ENCODE data around the gene STING1. TPM values are rescaled to one million over a fixed set of nuclear protein-coding genes. Genes with fewer than 3 reads are reported as not detected.
"Not testable (repeated sequence)": the region's sequence is repeated elsewhere in the genome, so short reads cannot be mapped to it uniquely, and the experiment has no call there.

Gene STING1
- total and polyA plus RNA-seq, 2 experiments from 2014 or later = 72.6 to 75.0 TPM

DNA sequence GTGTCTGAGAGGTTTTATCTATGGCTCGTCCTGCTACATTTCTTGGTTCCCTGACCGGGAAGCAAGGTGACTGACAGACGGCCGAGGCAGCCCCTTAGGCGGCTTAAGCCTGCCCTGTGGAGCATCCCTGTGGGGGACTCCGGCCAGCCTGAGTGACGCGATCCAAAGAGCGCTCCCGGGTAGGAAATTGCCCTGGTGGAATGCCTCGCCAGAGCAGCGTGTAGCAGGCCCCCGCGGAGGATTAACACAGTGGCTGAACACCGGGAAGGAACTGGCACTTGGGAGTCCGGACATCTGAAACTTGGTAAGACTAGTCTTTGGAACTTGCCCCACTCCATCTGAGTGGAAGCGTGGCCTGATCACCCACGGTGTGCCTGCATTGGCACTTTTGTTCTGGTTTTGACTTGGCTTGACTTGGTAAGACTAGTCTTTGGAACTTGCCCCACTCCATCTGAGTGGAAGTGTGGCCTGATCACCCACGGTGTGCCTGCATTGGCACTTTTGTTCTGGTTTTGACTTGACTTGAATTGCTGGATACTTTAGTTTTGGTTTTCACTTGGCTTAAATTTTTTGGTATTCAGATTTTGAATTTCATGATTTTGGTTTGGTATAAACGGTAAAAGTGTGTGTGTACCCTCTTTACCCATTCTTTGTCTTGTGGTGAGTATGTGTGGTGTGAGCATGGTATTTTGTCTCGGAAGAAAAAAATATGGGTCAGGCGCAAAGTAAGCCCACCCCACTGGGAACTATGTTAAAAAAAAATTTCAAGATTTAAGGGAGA is 43.9 kb upstream of the STING1 start:
- H3K4me2 ChIP-seq (ENCODE audit: unreplicated experiment); DNase-seq; H3F3A ChIP-seq (ENCODE audit: insufficient read depth); H3K27ac ChIP-seq; H3K9me3 ChIP-seq (ENCODE audit: low read depth); H3K27me3 ChIP-seq (replicated peaks; ENCODE audit: insufficient read depth); H4K20me1 ChIP-seq (ENCODE audit: insufficient read depth); H2AFZ ChIP-seq; H3K9me2 ChIP-seq (ENCODE audit: insufficient read depth); H3K79me2 ChIP-seq (ENCODE audit: insufficient read depth); H3K4me1 ChIP-seq (ENCODE audit: insufficient read depth); in situ Hi-C loops (cut with MboI); H3K36me3 ChIP-seq (ENCODE audit: low read depth); H3K9ac ChIP-seq; H3K4me3 ChIP-seq: not testable (repeated sequence)
- WGBS, 2 experiments (ENCODE audit: low coverage in 1 of 2, low lambda C conversion rate in 2 of 2, missing lambda C conversion rate in 2 of 2) = 82 to 84% methylated on average over 22 of the region's 22 CpGs

- H3K9me2 ChIP-seq (ENCODE audit: insufficient read depth); H3K4me2 ChIP-seq (ENCODE audit: unreplicated experiment); H3K9me3 ChIP-seq (ENCODE audit: low read depth); DNase-seq; H3K36me3 ChIP-seq (ENCODE audit: low read depth); H3K9ac ChIP-seq; H3K27ac ChIP-seq; H3K27me3 ChIP-seq (replicated peaks; ENCODE audit: insufficient read depth); H2AFZ ChIP-seq; in situ Hi-C loops (cut with MboI); H3F3A ChIP-seq (ENCODE audit: insufficient read depth); H3K4me1 ChIP-seq (ENCODE audit: insufficient read depth); H3K4me3 ChIP-seq; H3K79me2 ChIP-seq (ENCODE audit: insufficient read depth); H4K20me1 ChIP-seq (ENCODE audit: insufficient read depth): not testable (repeated sequence)
- WGBS, 2 experiments (ENCODE audit: low coverage in 1 of 2, low lambda C conversion rate in 2 of 2, missing lambda C conversion rate in 2 of 2) = 88 to 90% methylated on average over 12 of the region's 12 CpGs
These were observed 43.2 kb upstream of the STING1 start for GRCh38 chr5:139525586-139526308.

DNA sequence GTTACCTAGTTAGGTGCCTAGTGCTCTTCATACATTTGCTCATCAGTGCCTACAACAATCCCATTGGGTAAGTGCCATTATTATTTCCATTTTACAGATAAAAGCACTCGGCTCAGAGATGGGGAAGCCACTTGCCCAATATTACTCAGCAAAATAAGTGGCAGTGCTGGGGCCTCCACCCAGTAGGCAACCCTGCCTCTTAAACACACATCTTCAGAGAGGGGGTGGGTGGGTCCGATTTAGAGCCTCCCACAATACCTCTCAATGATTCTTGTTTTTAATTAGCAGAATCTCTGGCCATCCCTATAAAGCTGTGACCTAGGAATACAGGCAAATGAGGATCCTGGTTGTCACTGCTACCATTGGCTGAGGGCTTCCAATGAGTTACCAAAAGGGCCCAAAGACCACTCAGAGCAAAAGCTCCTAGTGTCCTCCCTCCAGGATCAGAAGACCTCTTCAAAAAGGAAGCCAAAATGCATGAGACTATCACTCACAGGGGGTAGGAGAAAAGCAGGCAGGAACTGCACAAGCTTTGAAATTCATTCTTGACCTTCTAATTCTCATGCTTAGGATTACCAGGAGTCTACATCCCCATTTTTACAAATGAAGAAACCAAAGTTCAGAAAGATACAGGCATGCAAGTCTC is 42.5 kb upstream of the STING1 start:
- Histone ChIP-seq H3K4me3 (no peak overlapping the region), H3K9me3 (ENCODE audit: low read depth) (no peaks in the 10 kb centered on the region)
- 15 to 30% methylated on average over 2 of the region's 2 CpGs for WGBS, 2 experiments (ENCODE audit: low coverage in 1 of 2, low lambda C conversion rate in 2 of 2, missing lambda C conversion rate in 2 of 2)

DNA sequence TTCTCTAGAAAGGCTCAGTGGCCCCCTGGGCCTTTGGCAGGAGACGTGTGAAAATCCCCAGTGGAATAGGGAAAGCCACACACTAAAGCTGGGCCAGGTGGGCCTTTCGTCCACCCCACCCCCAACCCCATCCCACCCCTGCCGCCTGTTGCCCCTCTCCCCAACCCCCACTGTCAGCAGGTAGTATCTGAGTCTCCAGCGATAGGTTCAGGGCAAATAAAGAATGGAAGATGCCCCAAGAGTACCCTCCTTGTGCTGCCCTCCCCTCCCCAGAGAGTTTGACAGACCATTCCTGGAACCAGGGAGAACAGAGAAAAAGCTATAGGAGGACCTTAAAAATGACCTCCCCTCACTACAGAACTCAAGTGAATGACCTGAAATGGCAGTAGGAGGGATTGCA is 41.9 kb upstream of the STING1 start:
- no peaks in the 10 kb centered on the region for H3F3A ChIP-seq (ENCODE audit: insufficient read depth)
- H3K9ac ChIP-seq = no peak overlapping the region
- WGBS, 2 experiments (ENCODE audit: low coverage in 1 of 2, low lambda C conversion rate in 2 of 2, missing lambda C conversion rate in 2 of 2) = 41 to 52% methylated on average over 4 of the region's 4 CpGs
- no peak for DNase-seq
- H3K4me1 ChIP-seq (ENCODE audit: insufficient read depth) = no peaks in the 10 kb centered on the region
- no peak for TF ChIP-seq EZH2phosphoT487 (IDR thresholded peaks at IDR 0.05; ENCODE audit: insufficient read depth, low read depth)
- no peak for TF ChIP-seq EZH2 (IDR thresholded peaks at IDR 0.05; ENCODE audit: insufficient read depth, poor library complexity, severe bottlenecking)
- no peak overlapping the region for H2AFZ ChIP-seq
- no peak overlapping the region for H3K4me3 ChIP-seq
- H3K27ac ChIP-seq = no peak overlapping the region
- no peaks in the 10 kb centered on the region for H3K27me3 ChIP-seq (replicated peaks; ENCODE audit: insufficient read depth)
- no peaks in the 10 kb centered on the region for H3K9me3 ChIP-seq (ENCODE audit: low read depth)
- no peaks in the 10 kb centered on the region for H3K36me3 ChIP-seq (ENCODE audit: low read depth)
- H3K9me2 ChIP-seq (ENCODE audit: insufficient read depth) = no peaks in the 10 kb centered on the region
- H3K79me2 ChIP-seq (ENCODE audit: insufficient read depth) = no peaks in the 10 kb centered on the region
- in situ Hi-C loops (cut with MboI) = no loop called here
- H4K20me1 ChIP-seq (ENCODE audit: insufficient read depth) = no peaks in the 10 kb centered on the region
- H3K4me2 ChIP-seq (ENCODE audit: unreplicated experiment) = no peak overlapping the region

More for the DNA sequence above, 42.5 kb upstream of the STING1 start:
- H3K27me3 ChIP-seq (replicated peaks; ENCODE audit: insufficient read depth) = no peaks in the 10 kb centered on the region
- no peaks in the 10 kb centered on the region for H3F3A ChIP-seq (ENCODE audit: insufficient read depth)
- H3K4me2 ChIP-seq (ENCODE audit: unreplicated experiment) = no peak overlapping the region
- no peaks in the 10 kb centered on the region for H3K79me2 ChIP-seq (ENCODE audit: insufficient read depth)
- no peaks in the 10 kb centered on the region for H4K20me1 ChIP-seq (ENCODE audit: insufficient read depth)
- no peak overlapping the region for H2AFZ ChIP-seq
- H3K36me3 ChIP-seq (ENCODE audit: low read depth) = no peaks in the 10 kb centered on the region
- H3K9me2 ChIP-seq (ENCODE audit: insufficient read depth) = no peaks in the 10 kb centered on the region
- in situ Hi-C loops (cut with MboI) = no loop called here
- H3K27ac ChIP-seq = no peak overlapping the region
- H3K4me1 ChIP-seq (ENCODE audit: insufficient read depth) = no peaks in the 10 kb centered on the region
- TF ChIP-seq EZH2phosphoT487 (IDR thresholded peaks at IDR 0.05; ENCODE audit: insufficient read depth, low read depth) (no peak), EZH2 (IDR thresholded peaks at IDR 0.05; ENCODE audit: insufficient read depth, poor library complexity, severe bottlenecking) (no peak)
- no peak overlapping the region for H3K9ac ChIP-seq
- no peak for DNase-seq

Data from GM23248 (cell line).